ENCODE measurements around the gene OBSL1. TPM values are rescaled to one million over a fixed set of nuclear protein-coding genes. Genes with fewer than 3 reads are reported as not detected.

OBSL1 gene
- polyA plus RNA-seq, 3 donors: 0.09 TPM; not detected in 2

DNA sequence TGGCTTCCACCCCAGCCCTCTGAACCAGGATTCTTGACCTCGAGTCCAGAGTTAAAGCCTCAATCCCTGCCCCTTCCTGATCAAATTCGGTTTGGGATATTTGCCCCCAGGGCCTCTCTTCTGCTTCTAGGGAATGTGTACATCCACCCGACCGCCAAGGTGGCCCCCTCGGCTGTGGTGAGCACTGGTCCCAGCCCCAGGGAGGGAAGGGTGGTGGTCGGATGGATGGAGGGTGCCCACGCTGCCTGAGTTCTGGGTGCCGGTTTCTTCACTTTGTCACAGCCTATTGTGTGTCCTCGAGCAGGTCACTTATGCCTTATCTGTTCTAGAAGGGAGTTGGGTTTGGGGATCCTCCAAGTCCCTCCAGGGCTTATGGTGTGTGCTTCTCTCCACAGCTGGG, 65.8 kb downstream of the OBSL1 start:
- TF ChIP-seq, protein P1, sequence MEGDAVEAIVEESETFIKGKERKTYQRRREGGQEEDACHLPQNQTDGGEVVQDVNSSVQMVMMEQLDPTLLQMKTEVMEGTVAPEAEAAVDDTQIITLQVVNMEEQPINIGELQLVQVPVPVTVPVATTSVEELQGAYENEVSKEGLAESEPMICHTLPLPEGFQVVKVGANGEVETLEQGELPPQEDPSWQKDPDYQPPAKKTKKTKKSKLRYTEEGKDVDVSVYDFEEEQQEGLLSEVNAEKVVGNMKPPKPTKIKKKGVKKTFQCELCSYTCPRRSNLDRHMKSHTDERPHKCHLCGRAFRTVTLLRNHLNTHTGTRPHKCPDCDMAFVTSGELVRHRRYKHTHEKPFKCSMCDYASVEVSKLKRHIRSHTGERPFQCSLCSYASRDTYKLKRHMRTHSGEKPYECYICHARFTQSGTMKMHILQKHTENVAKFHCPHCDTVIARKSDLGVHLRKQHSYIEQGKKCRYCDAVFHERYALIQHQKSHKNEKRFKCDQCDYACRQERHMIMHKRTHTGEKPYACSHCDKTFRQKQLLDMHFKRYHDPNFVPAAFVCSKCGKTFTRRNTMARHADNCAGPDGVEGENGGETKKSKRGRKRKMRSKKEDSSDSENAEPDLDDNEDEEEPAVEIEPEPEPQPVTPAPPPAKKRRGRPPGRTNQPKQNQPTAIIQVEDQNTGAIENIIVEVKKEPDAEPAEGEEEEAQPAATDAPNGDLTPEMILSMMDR (IDR thresholded peaks at IDR 0.05): no peak
- H3K36me3 ChIP-seq (replicated peaks in 1 of 2; ENCODE audit: control insufficient read depth in 1 of 2, insufficient read depth in 2 of 2, low read length in 2 of 2): peaks cover 44 to 67% of the 10 kb centered on the region in 2 donors
- 96% methylated on average over 9 of the region's 9 CpGs for WGBS (ENCODE audit: insufficient coverage)
- no peak overlapping the region for H3K4me3 Mint-ChIP-seq
- H3K9me3 Mint-ChIP-seq: peaks cover 0 to 8% (median 5%) of the 10 kb centered on the region in 7 donors
- intact Hi-C loops (cut with micrococcal nuclease): no loop called here
- peaks cover 0 to 6% of the 10 kb centered on the region in 2 donors for H3K9me3 ChIP-seq (replicated peaks in 1 of 2; ENCODE audit: control insufficient read depth in 1 of 2, insufficient read depth in 1 of 2, low read length in 2 of 2)
- H3K4me2 ChIP-seq (replicated peaks; ENCODE audit: extremely low read depth, low read length, poor library complexity, severe bottlenecking): no peak overlapping the region
- H2AFZ ChIP-seq (ENCODE audit: insufficient read depth, low read depth, low read length, poor library complexity, severe bottlenecking): no peak overlapping the region
- no peak overlapping the region for H3K4me3 ChIP-seq (replicated peaks in 1 of 3; ENCODE audit: low read depth in 2 of 3, low read length in 3 of 3)
- no peaks in the 10 kb centered on the region for H3K79me2 ChIP-seq (ENCODE audit: insufficient read depth, low read length)
- DNase-seq: no peak
- peaks cover 14% of the 10 kb centered on the region for H3K4me1 Mint-ChIP-seq
- no peaks in the 10 kb centered on the region for H3K4me1 ChIP-seq (ENCODE audit: control insufficient read depth in 1 of 2, insufficient read depth in 2 of 2, low read length in 2 of 2)
- H3K27ac Mint-ChIP-seq: peak overlapping the region in 1 of 7 donors; percentile 42
- H3K9ac ChIP-seq (ENCODE audit: insufficient read depth, low read length, poor library complexity, severe bottlenecking): no peak overlapping the region
- peaks cover 17 to 27% (median 24%) of the 10 kb centered on the region in 3 donors for H3K27me3 Mint-ChIP-seq (ENCODE audit: low read depth in 3 of 3)
- peaks cover 5 to 21% of the 10 kb centered on the region in 2 donors for H3K27me3 ChIP-seq (ENCODE audit: control insufficient read depth in 2 of 2, insufficient read depth in 2 of 2, low read length in 2 of 2)
- no peak overlapping the region for H3K27ac ChIP-seq (ENCODE audit: low read depth in 1 of 2, low read length in 2 of 2)
- peaks cover 6% of the 10 kb centered on the region for H4K20me1 ChIP-seq (ENCODE audit: insufficient read depth, low read length)
- peaks cover 56 to 65% of the 10 kb centered on the region in 2 donors for H3K36me3 Mint-ChIP-seq

DNA sequence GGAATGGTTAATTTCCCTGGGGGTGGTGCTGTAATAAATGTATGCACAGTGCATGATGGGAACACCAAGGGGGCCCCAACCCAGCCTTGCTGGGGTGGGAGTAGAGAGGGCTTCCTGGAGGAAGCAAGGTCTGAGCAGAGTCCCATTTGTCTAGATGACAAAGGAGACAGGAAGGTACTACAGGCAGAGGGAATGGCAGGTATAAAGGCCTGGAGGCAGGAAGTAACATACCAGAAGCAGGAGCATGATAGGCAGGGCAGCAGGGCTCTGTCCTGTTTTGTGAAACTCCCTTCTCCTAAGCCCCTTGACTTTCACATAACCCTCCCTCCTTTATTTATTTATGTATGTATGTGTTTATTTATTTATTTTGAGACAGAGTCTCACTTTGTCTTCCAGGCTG, 68.7 kb downstream of the OBSL1 start:
- Histone ChIP-seq H2AFZ (ENCODE audit: insufficient read depth, low read depth, low read length, poor library complexity, severe bottlenecking) (no peak overlapping the region), H3K4me2 (replicated peaks; ENCODE audit: extremely low read depth, low read length, poor library complexity, severe bottlenecking) (no peak overlapping the region), H3K27me3 (ENCODE audit: control insufficient read depth in 2 of 2, insufficient read depth in 2 of 2, low read length in 2 of 2) (peaks cover 0 to under 1% of the 10 kb centered on the region in 2 donors), H3K9me3 (replicated peaks in 1 of 2; ENCODE audit: control insufficient read depth in 1 of 2, insufficient read depth in 1 of 2, low read length in 2 of 2) (no peaks in the 10 kb centered on the region), H3K4me3 (replicated peaks in 1 of 3; ENCODE audit: low read depth in 2 of 3, low read length in 3 of 3) (no peak overlapping the region), H3K4me1 (ENCODE audit: control insufficient read depth in 1 of 2, insufficient read depth in 2 of 2, low read length in 2 of 2) (peaks cover 16 to 24% of the 10 kb centered on the region in 2 donors), H3K27ac (ENCODE audit: low read depth in 1 of 2, low read length in 2 of 2) (no peak overlapping the region), H3K36me3 (replicated peaks in 1 of 2; ENCODE audit: control insufficient read depth in 1 of 2, insufficient read depth in 2 of 2, low read length in 2 of 2) (peaks cover 44 to 67% of the 10 kb centered on the region in 2 donors), H3K79me2 (ENCODE audit: insufficient read depth, low read length) (peaks cover 11% of the 10 kb centered on the region), H4K20me1 (ENCODE audit: insufficient read depth, low read length) (no peaks in the 10 kb centered on the region), H3K9ac (ENCODE audit: insufficient read depth, low read length, poor library complexity, severe bottlenecking) (no peak overlapping the region)
- no peak for DNase-seq
- peaks cover 52 to 60% of the 10 kb centered on the region in 2 donors for H3K36me3 Mint-ChIP-seq
- intact Hi-C loops (cut with micrococcal nuclease): loop anchor here in 1 of 2 donors (5.0 kb wide), 1 partner anchor 40 kb away; the partner anchor contains the start of genes CHPF and TMEM198
- H3K4me1 Mint-ChIP-seq: peaks cover 20% of the 10 kb centered on the region
- peaks cover 0 to 1% (median 0%) of the 10 kb centered on the region in 7 donors for H3K9me3 Mint-ChIP-seq
- peaks cover 2 to 6% (median 2%) of the 10 kb centered on the region in 3 donors for H3K27me3 Mint-ChIP-seq (ENCODE audit: low read depth in 3 of 3)
- H3K4me3 Mint-ChIP-seq: no peak overlapping the region
- TF ChIP-seq, protein P1 (IDR thresholded peaks at IDR 0.05): no peak
- H3K27ac Mint-ChIP-seq: peak overlapping the region in 2 of 7 donors; percentile 23 to 50

Measured in CD14-positive monocyte (primary cell).